Liver (tissue), 9 donors: ENCODE results near the gene SLCO2A1. TPM values are rescaled to one million over a fixed set of nuclear protein-coding genes. Genes with fewer than 3 reads are reported as not detected.
"Not testable (repeated sequence)": the region's sequence is repeated elsewhere in the genome, so short reads cannot be mapped to it uniquely, and the experiment has no call there.

Experiments
- DNase-seq: peaks from one replicate; pipeline ENCODE4 v3.0.0-alpha.2; 2017; ENCODE audit warnings: low spot score
- H3K27ac ChIP-seq, 2 donors: one replicate each; pipeline ENCODE4 v1.7.0; 2013; ENCODE audit warnings: inconsistent platforms in 2 of 2, low read length in 2 of 2, control low read depth in 1 of 2, low read depth in 1 of 2, mild to moderate bottlenecking in 1 of 2
- H3K27me3 ChIP-seq, 4 donors: one replicate each; pipeline versions ENCODE4 v1.6.1 to v1.7.0; 2013; ENCODE audit warnings: low read length in 3 of 4, inconsistent platforms in 1 of 4, mild to moderate bottlenecking in 1 of 4, moderate library complexity in 1 of 4; ENCODE audit not compliant: control insufficient read depth in 4 of 4, insufficient read depth in 4 of 4
- H3K36me3 ChIP-seq, 4 donors: one replicate each; pipeline versions ENCODE4 v1.6.1 to v1.7.0; 2013; ENCODE audit warnings: low read length in 3 of 4, mild to moderate bottlenecking in 3 of 4, low read depth in 1 of 4, moderate library complexity in 1 of 4; ENCODE audit not compliant: control insufficient read depth in 4 of 4, insufficient read depth in 3 of 4
- H3K4me1 ChIP-seq, 4 donors: one replicate each; pipeline versions ENCODE4 v1.6.1 to v1.7.0; 2013; ENCODE audit warnings: low read length in 3 of 4, mild to moderate bottlenecking in 3 of 4, moderate library complexity in 1 of 4; ENCODE audit not compliant: control insufficient read depth in 4 of 4, insufficient read depth in 4 of 4
- H3K4me3 ChIP-seq, 3 donors: one replicate each; pipeline versions ENCODE4 v1.6.1 to v1.7.0; 2013; ENCODE audit warnings: low read length in 3 of 3, control low read depth in 1 of 3, low read depth in 1 of 3, mild to moderate bottlenecking in 1 of 3
- H3K9ac ChIP-seq, 2 donors: one replicate each; pipeline ENCODE4 v1.7.0; 2013; ENCODE audit warnings: low read length in 2 of 2, mild to moderate bottlenecking in 2 of 2, moderate library complexity in 2 of 2, control low read depth in 1 of 2, low read depth in 1 of 2
- H3K9me3 ChIP-seq, 4 donors: one replicate each; pipeline versions ENCODE4 v1.6.1 to v1.7.0; 2013; ENCODE audit warnings: low read length in 3 of 4; ENCODE audit not compliant: control insufficient read depth in 4 of 4
- CTCF ChIP-seq: fragments of 150-350 bp; IDR thresholded peaks from 2 replicates; pipeline ENCODE4 v1.5.1; 2017; ENCODE audit warnings: improper control_type of control experiment, low read depth, low read length; ENCODE audit not compliant: missing input control
- EGR1 ChIP-seq, 2 donors: IDR thresholded peaks; 2 replicates each; pipeline ENCODE4 v1.6.1; 2016 to 2018; ENCODE audit warnings: antibody characterized with exemption in 2 of 2, low read depth in 2 of 2
- FOXA2 ChIP-seq: IDR thresholded peaks from 2 replicates; pipeline ENCODE4 v1.6.1; 2016; ENCODE audit warnings: antibody characterized with exemption
- GABPA ChIP-seq, 2 donors: IDR thresholded peaks in 1 of 2; conservative IDR thresholded peaks in 1 of 2; 2 replicates each; pipeline ENCODE4 v1.6.1; 2016; ENCODE audit warnings: antibody characterized with exemption in 2 of 2, mild to moderate bottlenecking in 1 of 2, moderate library complexity in 1 of 2
- HNF4A ChIP-seq, 2 donors: conservative IDR thresholded peaks; 2 replicates each; pipeline ENCODE4 v1.6.1; 2016; ENCODE audit warnings: antibody characterized with exemption in 2 of 2, mild to moderate bottlenecking in 2 of 2
- HNF4G ChIP-seq: IDR thresholded peaks from 2 replicates; pipeline ENCODE4 v1.6.1; 2016; ENCODE audit warnings: antibody characterized with exemption
- MAX ChIP-seq: IDR thresholded peaks from 2 replicates; pipeline ENCODE4 v1.6.1; 2016; ENCODE audit warnings: antibody characterized with exemption
- NR2F2 ChIP-seq: IDR thresholded peaks from 2 replicates; pipeline ENCODE4 v1.6.1; 2016; ENCODE audit warnings: antibody characterized with exemption
- RAD21 ChIP-seq, 2 donors: IDR thresholded peaks; 2 replicates each; pipeline ENCODE4 v1.6.1; 2016; ENCODE audit warnings: antibody characterized with exemption in 2 of 2, mild to moderate bottlenecking in 2 of 2
- REST ChIP-seq: IDR thresholded peaks from 2 replicates; pipeline ENCODE4 v1.6.1; 2016; ENCODE audit warnings: antibody characterized with exemption, mild to moderate bottlenecking
- RXRA ChIP-seq, 2 donors: IDR thresholded peaks; 2 replicates each; pipeline ENCODE4 v1.6.1; 2017 to 2018; ENCODE audit warnings: antibody characterized with exemption in 2 of 2, mild to moderate bottlenecking in 1 of 2
- SP1 ChIP-seq: IDR thresholded peaks from 2 replicates; pipeline ENCODE4 v1.6.1; 2018; ENCODE audit warnings: antibody characterized with exemption, mild to moderate bottlenecking
- TAF1 ChIP-seq: conservative IDR thresholded peaks from 2 replicates; pipeline ENCODE4 v1.6.1; 2016; ENCODE audit warnings: antibody characterized with exemption, mild to moderate bottlenecking
- WGBS: extraction: QIAGEN DNeasy Blood & Tissue Kit; methylation state at CpG from one replicate; pipeline ENCODE4 v1.1.7; 2013; 5-methylcytosine and 5-hydroxymethylcytosine counted together
- polyA plus RNA-seq, 2 donors: library from polyadenylated mRNA; stranded (reverse) in 1 of 2; unstranded in 1 of 2; fragments of 200-250 nt in 1 of 2; fragments of >200 nt in 1 of 2; fragmentation: Nextera tagmentation in 1 of 2; extraction: Ambion mirVana in 1 of 2; gene quantifications; one replicate each; pipeline versions ENCODE4 v1.2.1 to v1.2.3, GENCODE V29; 2013 to 2015
- total RNA-seq, 2 donors: library from RNA; depleted of rRNA; stranded (reverse); fragments of >200 nt; gene quantifications; one replicate each; pipeline ENCODE4 v1.2.3, GENCODE V29; 2014
- TF ChIP-seq, protein P1 (sequence below): IDR thresholded peaks from 2 replicates; pipeline ENCODE4 v1.6.1; 2016; ENCODE audit warnings: antibody characterized with exemption
- TF ChIP-seq, protein P2 (sequence below): IDR thresholded peaks from 2 replicates; pipeline ENCODE4 v1.6.1; 2016; ENCODE audit warnings: antibody characterized with exemption
- donor health status: healthy.
- donor health status: healthy.
- donor health status: healthy.
- donor health status: healthy.
- donor health status: healthy.

SLCO2A1 gene
- total and polyA plus RNA-seq, 4 donors, result 0.56 to 3.1 (median 2.2) TPM

- H3K4me1 ChIP-seq, result no peaks in the 10 kb centered on the region
- no peak overlapping the region for H3K9ac ChIP-seq
- H3K27me3 ChIP-seq, result no peaks in the 10 kb centered on the region
- 98% methylated on average over 4 of the region's 4 CpGs for WGBS
- H3K9me3 ChIP-seq, result no peaks in the 10 kb centered on the region
- DNase-seq, result peak; percentile 2
- TF ChIP-seq MAX (no peak), EGR1 (IDR thresholded peaks at IDR 0.05; ENCODE audit: low read depth in 2 of 2) (no peak), RAD21 (IDR thresholded peaks at IDR 0.05) (no peak)
- H3K27ac ChIP-seq, result no peak overlapping the region
- H3K36me3 ChIP-seq, result peaks cover 0 to 2% (median 0%) of the 10 kb centered on the region in 4 donors
- H3K4me3 ChIP-seq, result no peak overlapping the region
Measured at GRCh38 chr3:134073583-134073945, 43.8 kb upstream of the SLCO2A1 start.

DNA sequence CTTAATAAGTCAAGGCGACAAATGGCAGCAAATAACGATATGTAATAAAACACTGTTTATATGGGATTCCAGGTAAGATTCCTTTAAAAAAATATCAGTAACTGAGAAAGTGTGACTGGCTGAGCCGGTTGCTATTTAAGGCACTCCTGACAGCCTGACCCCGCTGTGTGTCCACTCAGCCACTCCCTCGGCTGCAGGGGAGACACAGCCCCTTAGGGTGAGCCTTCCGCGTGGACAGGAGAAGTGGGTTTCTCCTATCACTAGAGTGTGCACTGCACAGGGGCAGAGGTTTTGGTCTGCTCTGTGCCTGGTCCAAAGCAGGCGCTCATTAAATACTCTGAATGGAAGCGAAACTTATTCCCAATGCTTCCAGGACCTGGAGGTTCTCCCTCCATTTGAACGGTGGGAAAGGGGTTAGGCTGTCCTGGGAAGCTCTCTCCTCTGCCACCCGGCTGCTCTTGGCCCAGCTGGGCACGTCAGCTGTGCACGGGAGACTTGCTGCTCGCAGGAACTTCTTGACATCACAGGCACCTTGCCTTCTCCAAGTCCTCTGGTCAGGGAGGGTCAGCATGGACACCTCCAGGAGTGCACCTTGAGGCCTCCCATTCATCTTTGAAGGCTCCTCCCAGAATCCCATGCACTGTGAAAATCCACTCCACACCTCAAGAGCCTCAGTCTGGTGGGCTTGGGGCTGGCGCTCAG is 43.3 kb upstream of the SLCO2A1 start:
- H3K9ac ChIP-seq, result no peak overlapping the region
- no peaks in the 10 kb centered on the region for H3K9me3 ChIP-seq
- no peak overlapping the region for H3K27ac ChIP-seq
- peaks cover 0 to 2% (median 0%) of the 10 kb centered on the region in 4 donors for H3K36me3 ChIP-seq
- H3K4me3 ChIP-seq, result no peak overlapping the region
- 94% methylated on average over 15 of the region's 15 CpGs for whole genome bisulfite sequencing
- peak; percentile 22 for DNase-seq
- no peak for TF ChIP-seq RAD21 (IDR thresholded peaks at IDR 0.05)
- TF ChIP-seq MAX, result no peak
- TF ChIP-seq FOXA2, result no peak
- no peaks in the 10 kb centered on the region for H3K27me3 ChIP-seq
- no peaks in the 10 kb centered on the region for H3K4me1 ChIP-seq

GRCh38 chr3:134070281-134070680 is 40.6 kb upstream of the SLCO2A1 start:
- not testable (repeated sequence) for H3K4me3 ChIP-seq, H3K4me1 ChIP-seq, H3K9ac ChIP-seq, H3K36me3 ChIP-seq, H3K9me3 ChIP-seq, H3K27ac ChIP-seq, H3K27me3 ChIP-seq, DNase-seq
- 92% methylated on average over 25 of the region's 25 CpGs for WGBS

GRCh38 chr3:134068429-134068828 is 38.7 kb upstream of the SLCO2A1 start:
- no peak overlapping the region for H3K27ac ChIP-seq
- no peaks in the 10 kb centered on the region for H3K36me3 ChIP-seq
- H3K9ac ChIP-seq, result no peak overlapping the region
- H3K9me3 ChIP-seq, result no peaks in the 10 kb centered on the region
- H3K4me3 ChIP-seq, result no peak overlapping the region
- no peaks in the 10 kb centered on the region for H3K4me1 ChIP-seq
- no peaks in the 10 kb centered on the region for H3K27me3 ChIP-seq
- 95% methylated on average over 7 of the region's 7 CpGs for WGBS
- peak; percentile 29 for DNase-seq
- TF ChIP-seq EGR1 (IDR thresholded peaks at IDR 0.05; ENCODE audit: low read depth in 2 of 2) (no peak), NR2F2 (no peak), SP1 (no peak), CTCF (no peak), HNF4G (no peak), HNF4A (conservative IDR thresholded peaks at IDR 0.05) (no peak), FOXA2 (no peak), REST (no peak), TAF1 (no peak), GABPA (IDR thresholded peaks at IDR 0.05 in 1 of 2, conservative IDR thresholded peaks at IDR 0.05 in 1 of 2) (no peak), RXRA (IDR thresholded peaks at IDR 0.05) (no peak)
- TF ChIP-seq, protein P1, sequence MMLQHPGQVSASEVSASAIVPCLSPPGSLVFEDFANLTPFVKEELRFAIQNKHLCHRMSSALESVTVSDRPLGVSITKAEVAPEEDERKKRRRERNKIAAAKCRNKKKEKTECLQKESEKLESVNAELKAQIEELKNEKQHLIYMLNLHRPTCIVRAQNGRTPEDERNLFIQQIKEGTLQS, result no peak
- TF ChIP-seq, protein P2, sequence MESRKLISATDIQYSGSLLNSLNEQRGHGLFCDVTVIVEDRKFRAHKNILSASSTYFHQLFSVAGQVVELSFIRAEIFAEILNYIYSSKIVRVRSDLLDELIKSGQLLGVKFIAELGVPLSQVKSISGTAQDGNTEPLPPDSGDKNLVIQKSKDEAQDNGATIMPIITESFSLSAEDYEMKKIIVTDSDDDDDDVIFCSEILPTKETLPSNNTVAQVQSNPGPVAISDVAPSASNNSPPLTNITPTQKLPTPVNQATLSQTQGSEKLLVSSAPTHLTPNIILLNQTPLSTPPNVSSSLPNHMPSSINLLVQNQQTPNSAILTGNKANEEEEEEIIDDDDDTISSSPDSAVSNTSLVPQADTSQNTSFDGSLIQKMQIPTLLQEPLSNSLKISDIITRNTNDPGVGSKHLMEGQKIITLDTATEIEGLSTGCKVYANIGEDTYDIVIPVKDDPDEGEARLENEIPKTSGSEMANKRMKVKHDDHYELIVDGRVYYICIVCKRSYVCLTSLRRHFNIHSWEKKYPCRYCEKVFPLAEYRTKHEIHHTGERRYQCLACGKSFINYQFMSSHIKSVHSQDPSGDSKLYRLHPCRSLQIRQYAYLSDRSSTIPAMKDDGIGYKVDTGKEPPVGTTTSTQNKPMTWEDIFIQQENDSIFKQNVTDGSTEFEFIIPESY, result no peak
